Uterus (tissue), 2 donors: ENCODE measurements around the gene IKBKE.

Experiments
- POLR2A ChIP-seq, 2 donors: fragments of 450-650 bp; IDR thresholded peaks; one replicate each; pipeline ENCODE4 v1.6.1; 2016; ENCODE audit warnings: antibody characterized with exemption in 2 of 2, mild to moderate bottlenecking in 1 of 2, moderate library complexity in 1 of 2
- TF ChIP-seq, protein P1 (sequence below), 4 experiments: fragments of 200-600 bp in 2 of 4; fragments of 450-650 bp in 2 of 4; sonication (generic) in 2 of 4; IDR thresholded peaks; one replicate each; pipeline ENCODE4 v1.5.1; 2016 to 2019; ENCODE audit warnings: antibody characterized with exemption in 4 of 4, mild to moderate bottlenecking in 2 of 4, moderate library complexity in 1 of 4

DNA sequence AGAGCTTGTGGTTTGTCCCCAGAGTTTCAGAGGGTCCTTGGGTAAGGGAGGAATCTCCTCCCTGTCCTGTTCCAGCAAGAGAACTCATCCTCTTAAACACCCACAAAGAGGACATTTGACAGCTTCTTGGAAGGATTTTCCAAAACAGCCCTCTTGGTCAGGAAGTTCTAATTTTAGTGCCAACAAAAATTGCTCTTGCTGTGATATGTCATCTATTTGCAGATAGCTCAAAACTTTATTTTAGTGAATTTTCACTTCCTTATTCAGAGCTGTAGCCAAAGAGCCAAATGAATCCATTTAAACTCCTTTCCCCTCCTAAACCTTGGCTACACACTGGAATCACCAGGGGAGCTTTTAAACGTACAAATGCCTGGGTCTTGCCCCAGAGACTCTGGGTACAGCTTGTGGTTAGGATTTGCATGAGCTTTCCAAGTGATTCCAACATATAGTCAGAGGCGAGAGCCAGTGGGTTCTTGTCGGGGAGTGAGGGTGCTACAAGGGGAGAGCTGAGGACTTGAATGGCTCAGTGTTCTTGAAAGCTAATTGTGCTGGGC lies 25.3 kb downstream of the IKBKE start:
- TF ChIP-seq, protein P1, sequence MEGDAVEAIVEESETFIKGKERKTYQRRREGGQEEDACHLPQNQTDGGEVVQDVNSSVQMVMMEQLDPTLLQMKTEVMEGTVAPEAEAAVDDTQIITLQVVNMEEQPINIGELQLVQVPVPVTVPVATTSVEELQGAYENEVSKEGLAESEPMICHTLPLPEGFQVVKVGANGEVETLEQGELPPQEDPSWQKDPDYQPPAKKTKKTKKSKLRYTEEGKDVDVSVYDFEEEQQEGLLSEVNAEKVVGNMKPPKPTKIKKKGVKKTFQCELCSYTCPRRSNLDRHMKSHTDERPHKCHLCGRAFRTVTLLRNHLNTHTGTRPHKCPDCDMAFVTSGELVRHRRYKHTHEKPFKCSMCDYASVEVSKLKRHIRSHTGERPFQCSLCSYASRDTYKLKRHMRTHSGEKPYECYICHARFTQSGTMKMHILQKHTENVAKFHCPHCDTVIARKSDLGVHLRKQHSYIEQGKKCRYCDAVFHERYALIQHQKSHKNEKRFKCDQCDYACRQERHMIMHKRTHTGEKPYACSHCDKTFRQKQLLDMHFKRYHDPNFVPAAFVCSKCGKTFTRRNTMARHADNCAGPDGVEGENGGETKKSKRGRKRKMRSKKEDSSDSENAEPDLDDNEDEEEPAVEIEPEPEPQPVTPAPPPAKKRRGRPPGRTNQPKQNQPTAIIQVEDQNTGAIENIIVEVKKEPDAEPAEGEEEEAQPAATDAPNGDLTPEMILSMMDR (IDR thresholded peaks at IDR 0.05): no peak
- no peak for TF ChIP-seq POLR2A (IDR thresholded peaks at IDR 0.05)
